Stimulated activated CD8-positive, alpha-beta memory T cell treated with anti-CD3 and anti-CD28 coated beads, Interleukin-4, amount 100 ng/mL, for 48 hours (primary cell): Measurements from ENCODE around the gene SAPCD1.

Source experiments
- DNase-seq: peaks from one replicate; pipeline ENCODE4 v3.0.0-alpha.2; 2020

Gene SAPCD1

DNA sequence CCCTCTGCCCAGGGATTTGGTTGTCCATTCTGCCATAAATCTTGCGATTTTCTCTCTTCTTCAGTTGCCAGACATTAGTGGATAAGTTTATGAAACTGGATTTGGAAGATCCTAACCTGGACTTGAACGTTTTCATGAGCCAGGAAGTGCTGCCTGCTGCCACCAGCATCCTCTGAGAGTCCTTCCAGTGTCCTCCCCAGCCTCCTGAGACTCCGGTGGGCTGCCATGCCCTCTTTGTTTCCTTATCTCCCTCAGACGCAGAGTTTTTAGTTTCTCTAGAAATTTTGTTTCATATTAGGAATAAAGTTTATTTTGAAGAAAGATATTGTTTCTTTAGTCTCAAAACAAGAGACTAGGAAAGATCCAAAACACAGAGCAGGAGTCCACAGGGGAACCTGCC, at the start of gene SAPCD1:
SAPCD1 (plus strand) TSS at position 301 of the 400 bp plus-strand sequence. CDS start 399 bp downstream, outside the sequence.
- DNase-seq = no peak

DNA sequence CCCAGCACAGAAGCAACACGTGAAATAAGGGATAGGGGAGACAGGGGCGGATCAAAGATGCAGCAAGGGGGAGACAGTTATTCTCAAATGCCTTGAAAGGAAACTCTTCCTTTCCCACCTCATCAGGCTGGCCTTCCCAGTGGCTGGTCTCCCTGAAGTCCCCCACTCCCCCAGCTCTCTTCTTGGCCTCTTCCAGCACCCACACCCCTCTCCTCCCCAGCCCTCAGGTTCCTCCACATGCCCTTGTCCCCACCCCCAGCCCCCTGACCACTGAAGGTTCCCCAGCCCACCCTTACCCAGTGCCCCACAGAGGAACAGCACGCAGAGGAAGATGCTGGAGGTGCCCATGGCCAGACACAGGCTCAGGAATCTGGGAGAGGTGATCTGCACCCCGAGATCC, 49.0 kb upstream of the SAPCD1 start:
- DNase-seq = no peak

DNA sequence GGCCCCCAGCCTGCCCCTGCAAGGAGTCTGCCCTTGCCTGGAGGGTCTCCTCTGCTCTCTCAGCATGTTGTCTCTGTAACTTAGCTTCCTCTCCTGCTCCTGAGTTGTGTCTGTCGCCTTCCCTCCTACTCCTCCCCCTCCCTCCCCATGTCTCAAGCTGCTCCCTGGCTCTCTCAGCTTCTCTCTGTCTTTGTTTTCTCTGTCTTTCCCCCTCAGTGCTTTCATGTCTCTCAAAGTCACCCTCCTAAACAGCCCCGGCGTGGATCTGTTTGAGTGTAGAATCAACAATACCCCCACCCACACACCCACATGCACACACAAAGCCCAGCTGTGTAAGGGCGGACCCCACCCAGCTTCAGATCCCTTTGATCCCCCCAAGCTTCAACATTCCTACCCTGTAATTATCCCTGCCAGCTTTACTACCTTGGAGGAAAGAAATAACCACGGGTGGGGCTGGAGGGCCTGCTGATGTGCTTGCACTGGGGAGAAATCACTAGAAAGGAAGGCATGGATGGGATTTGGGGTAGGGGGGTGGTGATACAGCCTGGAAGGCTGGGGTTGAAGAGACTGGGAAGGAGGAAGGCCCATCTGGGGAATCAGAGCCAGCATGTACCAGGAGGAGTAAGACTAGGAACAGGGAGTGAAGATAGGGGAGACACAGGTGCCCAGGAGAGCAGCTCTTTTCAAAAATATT, 48.3 kb upstream of the SAPCD1 start:
- no peak for DNase-seq

DNA sequence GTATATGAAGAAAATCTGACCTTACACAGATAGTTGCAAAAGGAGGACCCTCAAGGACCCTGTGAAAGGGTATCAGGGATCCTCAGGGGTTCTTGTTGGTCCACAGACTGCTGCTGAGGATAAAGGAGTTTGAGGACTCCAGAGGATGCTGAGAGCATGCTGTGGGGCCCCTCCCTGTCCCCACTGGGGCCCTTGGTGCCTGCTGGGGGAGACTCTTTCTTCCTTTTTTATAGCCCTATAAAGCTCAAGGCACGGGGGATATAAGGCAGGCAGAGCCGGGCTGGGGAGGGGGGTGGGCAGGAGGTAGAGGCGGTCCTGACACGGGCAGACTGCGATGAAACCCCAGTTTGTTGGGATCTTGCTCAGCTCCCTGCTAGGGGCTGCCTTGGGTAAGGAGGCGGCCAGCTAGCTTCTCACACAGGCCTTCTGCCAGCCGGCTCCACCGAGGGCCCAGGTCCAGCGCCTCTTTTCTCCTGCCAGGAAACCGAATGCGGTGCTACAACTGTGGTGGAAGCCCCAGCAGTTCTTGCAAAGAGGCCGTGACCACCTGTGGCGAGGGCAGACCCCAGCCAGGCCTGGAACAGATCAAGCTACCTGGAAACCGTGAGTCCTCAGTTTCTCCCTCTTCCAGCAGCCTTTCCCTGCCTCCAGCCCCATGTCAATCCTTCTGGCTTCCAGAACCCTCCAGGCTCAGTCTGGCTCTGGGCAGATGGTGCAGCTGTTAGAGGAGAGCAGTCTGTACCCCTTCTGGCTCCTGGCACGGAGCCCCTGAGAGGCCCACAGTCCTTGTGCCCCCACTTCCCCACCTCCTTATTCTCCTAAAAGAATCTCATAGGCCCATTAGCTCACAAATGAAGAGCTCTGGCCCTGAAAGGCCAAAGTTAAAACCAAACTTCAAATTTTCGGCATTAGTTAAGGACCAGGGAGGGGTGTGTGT, 47.2 kb upstream of the SAPCD1 start, which contains the start of gene LY6G6D:
LY6G6D (plus strand) TSS at position 327 of the 937 bp plus-strand sequence; CDS start at position 335, 8 bp downstream.
- DNase-seq = no peak

DNA sequence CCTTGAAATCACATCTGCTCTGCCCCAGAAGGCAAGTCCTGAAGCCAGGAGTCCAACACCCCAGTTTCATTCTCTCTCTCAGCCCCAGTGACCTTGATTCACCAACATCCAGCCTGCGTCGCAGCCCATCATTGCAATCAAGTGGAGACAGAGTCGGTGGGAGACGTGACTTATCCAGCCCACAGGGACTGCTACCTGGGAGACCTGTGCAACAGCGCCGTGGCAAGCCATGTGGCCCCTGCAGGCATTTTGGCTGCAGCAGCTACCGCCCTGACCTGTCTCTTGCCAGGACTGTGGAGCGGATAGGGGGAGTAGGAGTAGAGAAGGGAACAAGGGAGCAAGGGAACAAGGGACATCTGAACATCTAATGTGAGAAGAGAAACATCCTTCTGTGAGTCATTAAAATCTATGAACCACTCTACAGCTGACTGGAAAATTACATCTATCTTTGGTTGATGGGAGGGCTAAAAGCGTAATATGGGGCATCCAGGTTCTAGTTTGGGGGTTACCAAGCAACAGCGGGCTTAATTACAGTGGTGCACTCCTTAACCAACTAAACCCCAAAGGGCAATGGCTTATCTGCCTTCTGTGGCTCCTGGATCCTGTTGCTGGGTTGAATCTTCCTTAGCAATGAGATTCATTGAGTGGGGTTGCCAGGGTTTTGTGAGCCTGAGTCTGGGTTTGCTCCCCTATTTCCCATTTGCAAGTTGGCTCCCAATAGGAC, 44.8 kb upstream of the SAPCD1 start:
- no peak for DNase-seq

DNA sequence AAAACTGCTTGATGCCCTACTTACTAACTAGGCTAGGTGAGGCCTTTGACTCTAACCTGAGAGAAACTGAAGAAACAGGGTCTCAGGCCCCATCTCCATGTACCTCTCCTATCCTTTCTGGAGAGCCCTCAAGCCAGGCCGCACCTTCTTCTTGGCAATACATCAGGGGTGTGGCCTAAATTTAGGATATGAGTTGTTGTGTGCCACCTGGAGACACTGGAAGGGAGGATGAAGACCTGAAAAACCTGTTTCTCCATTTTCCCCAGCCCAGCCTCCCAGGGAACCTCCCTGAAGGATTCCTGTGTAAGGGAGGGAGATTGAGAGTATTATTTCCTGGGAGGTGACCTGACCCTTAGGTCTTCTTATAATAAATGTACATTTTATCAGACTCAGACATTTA, 44.2 kb upstream of the SAPCD1 start:
- no peak for DNase-seq

DNA sequence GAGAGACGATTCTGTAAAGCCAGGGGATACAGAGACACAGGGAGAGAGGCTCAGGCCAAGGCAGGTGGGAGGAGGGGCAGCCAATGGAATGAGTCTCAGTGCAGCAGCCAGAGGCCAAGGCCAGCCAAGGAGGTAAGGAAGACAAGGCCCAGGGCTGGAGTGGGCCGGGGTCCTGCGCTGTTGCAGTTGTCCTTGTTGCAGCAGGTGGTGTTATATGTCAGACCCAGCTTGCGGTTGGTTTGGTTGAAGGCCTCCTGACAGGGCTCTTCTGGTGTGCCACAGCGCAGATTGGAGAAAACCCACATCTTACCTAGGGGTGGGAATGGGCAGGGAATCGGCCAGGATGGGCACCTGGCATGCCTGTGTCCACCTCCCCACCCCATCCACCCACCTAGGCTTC, 43.5 kb upstream of the SAPCD1 start:
- DNase-seq = no peak

DNA sequence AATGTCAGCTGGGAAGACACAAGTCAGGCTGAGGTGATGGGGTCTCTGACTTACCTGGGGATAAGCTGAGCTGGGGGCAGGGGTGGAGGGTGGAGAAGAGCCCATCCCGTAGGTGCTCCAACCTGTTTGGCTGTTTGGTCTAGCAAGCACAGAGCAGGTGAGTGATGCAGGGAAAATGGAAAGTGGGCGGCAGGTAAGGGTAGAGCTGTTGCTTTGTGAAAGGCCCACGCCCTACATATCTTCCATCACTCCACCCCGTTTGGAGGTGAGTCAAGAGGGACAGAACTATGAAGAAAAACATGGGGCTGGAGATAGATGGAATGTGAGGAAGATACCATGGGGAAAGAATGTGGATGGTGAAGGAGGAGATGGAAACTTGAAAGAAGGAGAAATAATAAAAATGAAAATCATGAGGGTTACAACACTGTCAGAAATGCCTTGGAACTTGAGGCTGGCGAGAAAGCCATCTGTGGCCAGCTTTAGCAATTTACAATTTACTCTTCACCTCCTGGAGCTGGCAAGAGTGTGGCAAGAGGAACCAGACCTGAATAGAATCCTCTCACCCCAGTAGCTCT, 42.2 kb upstream of the SAPCD1 start:
- no peak for DNase-seq

DNA sequence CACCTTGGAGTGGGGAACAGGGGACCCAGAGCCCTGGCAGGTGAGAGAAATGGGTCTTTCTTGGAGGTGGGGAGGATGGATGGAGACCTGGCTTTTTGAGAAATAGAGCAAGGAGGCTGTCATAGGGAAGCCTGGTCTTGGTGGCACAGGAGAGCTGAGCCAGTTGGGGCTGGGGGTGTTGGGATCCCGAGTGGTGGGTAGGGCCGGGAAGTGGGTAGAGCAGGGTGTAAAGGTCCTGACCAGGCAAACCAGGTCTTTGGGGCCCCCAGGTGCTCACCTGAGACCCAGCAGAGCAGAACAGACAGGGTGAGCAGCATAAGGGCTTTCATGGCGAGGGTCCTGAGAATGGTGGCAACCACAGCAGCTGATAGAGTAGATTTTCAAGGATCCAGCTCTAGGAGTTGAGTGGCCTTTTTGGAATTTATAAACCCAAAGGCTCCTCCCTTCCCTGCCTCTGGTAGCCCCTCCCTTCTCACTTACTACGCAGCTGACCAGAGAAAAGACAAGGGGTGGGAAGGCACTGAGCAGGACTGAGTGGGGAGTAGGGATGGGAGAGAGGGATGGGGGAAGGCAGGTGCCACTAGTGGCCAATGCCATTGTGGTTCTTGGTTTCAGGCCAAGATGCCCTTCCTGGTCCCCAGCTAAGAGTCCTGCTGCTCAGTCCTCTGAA, 41.0 kb upstream of the SAPCD1 start, which contains the start of gene LY6G6C:
LY6G6C (minus strand) TSS at position 396 of the 670 bp plus-strand sequence; CDS start at position 329, 67 bp downstream.
- DNase-seq = no peak

DNA sequence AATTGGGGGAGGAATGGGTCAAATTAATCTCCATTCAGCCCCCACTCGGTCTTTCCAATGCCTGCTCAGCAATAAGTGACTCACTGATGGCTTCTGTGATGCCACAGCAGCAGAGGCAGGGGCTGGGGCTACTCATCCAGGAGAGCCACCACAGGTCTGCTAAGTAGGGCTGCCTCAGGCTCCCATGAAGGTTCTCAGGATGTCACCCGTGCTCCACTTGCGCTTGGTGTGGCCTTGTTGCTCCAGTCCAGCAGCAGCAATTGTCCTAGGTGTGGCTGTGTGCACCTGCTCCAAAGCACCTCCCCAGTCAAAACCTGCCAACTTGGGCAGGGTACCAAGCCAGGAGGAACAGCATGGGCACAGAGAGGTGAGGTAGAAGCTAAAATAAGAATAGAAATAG, 40.3 kb upstream of the SAPCD1 start:
- DNase-seq = no peak

DNA sequence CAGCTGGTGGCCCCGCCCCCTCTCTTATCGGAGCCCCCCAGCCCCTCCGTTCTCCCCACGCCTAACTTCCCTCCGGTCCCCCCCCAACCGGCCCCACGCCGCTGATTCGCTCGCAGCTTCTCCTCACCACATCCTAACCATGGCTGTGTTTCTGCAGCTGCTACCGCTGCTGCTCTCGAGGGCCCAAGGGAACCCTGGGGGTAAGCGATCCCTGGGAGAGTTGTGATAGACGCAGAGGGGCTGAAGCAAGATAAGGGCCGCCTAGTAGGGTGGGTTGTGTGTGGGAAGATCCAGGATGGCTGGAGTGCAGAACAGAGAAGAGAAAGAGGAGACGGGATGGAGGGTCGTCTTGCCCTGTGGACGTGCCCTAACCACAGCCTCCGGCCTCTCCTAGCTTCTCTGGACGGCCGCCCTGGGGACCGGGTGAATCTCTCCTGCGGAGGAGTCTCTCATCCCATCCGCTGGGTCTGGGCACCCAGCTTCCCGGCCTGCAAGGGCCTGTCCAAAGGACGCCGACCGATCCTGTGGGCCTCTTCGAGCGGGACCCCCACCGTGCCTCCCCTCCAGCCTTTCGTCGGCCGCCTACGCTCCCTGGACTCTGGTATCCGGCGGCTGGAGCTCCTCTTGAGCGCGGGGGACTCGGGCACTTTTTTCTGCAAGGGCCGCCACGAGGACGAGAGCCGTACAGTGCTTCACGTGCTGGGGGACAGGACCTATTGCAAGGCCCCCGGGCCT, 39.0 kb upstream of the SAPCD1 start, which contains the start of gene MPIG6B:
MPIG6B (plus strand) TSS at position 129 of the 735 bp plus-strand sequence; CDS start at position 140, 11 bp downstream.
- no peak for DNase-seq

DNA sequence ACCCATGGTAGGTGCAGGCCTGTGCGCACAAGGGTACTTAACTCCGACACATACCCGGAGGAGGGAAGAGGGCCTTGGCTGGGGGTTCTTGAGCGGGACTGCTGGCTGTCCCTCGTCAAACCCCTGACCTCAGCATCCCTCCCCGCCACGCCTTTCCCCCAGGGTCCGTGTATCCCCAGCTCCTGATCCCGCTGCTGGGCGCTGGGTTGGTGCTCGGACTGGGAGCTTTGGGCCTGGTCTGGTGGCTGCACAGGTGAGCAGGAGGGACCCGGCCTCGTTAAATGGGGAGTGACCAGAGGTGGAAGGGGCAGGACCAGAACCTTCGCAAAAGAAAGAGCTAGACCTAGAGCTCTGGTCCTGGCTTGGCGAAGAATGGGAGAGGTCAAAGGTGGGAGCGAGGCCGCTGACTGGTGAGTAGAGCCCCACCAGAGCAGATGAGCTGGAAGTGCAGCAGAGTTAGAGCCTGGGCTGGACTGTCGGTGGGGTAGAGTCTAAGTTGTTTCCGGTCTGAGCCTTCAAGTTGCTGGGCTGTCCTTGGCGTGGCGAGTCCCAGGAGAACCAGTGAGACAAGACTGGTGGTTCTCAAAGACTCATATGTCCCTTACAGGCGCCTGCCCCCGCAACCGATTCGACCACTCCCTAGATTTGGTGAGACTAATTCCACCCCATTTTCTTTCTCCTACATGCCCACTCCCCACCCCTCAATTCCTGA, 38.3 kb upstream of the SAPCD1 start:
- no peak for DNase-seq

DNA sequence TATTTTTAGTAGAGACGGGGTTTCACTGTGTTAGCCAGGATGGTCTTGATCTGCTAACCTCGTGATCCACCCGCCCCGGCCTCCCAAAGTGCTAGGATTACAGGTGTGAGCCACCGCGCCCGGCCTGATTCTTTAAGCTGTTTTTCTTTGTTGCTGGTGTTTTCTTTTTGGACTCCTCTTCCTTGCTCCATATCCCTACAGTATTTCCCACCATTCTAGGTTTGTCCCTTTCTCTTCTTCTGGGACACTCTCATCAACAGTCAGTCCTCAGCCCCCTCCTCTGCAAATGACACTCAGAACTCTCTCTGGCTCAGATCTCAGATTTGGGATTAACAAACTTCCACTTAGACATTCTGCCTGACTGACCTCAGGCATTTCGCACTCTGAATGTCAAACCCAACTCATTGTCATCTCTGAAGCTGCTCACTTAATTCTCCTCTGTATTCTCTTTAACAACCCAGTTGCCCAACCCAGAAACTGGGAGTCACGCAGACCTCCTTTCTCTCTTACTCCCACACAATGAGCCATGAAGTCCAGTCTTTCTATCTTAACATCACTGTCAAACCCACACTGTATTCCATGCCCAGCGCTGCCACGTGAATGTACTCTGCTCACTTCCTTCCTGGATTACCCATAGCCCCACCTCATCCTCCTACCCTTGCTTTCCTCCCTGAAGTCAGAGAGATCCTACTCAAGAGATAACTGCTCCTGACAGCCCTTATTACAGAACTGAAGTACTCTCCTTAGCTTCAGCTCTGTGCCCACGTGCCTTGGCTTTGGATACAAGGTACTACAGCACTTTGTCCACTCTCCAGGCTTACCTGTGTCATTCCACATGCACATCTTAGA, 36.7 kb upstream of the SAPCD1 start:
- DNase-seq = no peak

DNA sequence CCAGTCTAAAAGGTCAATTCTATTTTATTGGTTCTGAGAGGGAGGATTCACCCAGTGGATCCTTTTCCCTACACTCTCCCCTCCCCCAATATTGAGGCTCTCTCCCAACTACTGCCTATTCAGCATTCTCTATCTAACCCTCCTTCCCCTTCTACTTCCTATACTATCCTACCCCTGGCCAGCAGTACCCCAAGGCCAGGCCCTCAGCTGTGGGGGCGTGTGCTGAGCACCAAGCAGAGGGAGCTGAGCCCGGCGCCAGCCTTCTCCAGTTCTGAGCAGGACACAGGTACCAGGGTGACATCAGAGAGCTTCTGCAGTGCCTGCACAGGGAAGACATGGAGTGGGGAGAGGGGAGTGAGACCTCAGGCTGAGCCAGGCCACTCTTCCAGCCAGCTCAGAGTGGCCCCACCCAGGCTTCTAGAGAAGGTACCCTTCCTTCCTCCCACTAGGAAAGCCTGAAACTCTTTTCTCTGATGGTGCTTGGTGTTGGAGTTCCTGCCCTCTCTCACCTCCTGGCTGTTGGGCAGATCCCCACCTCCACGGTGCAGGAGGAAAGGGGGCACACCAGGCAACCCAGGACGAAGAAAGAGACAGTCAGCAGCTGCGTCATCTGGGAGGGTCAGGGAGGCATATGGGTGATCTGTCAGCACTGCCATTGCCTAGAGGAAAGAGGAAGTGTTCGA, 35.3 kb upstream of the SAPCD1 start:
- no peak for DNase-seq

DNA sequence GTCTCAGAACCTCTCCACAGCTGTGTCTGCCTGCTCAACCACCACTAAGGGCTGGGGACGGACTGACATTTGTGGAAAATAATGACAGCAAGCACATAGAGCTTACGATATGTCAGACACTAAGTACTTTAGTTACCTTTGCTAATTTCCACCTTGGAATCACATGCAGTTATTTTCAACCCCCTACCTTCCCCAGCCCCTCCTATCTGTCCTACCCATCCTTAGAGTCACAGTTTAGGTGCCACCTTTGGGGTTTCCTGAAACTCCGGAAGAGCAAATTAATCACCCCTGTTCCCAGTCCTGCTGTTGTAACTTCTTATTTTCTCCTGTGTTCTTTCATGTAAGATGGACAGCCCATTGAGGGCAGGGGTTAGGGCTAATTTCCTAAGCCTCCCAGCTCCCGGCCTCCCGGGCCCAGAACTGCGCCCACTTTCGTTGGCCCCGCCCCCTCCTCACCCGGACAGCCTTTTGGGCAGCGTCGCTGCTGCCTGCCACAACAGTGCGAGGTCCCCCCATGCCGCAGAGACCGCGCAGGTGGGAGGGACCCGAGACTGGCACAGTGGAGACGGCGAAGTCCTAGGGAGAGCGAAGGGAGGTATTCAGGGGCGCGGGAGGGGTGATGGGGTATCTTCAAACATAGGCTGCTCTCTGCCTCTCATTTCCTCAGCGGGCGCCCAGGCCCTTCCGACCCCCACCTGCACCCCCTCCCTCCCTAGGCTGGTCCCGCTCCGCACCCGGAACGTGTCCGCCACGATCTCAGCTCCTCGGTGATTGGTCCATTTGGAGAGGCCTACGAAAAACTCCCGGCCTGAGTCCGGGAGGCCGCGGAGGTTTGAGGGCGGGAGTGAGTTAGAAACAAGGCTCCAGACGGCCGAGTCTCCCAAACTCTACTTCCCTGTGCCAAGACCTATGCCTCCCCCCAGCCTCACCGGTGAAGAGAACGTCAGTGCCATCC, 34.5 kb upstream of the SAPCD1 start:
- DNase-seq = no peak

DNA sequence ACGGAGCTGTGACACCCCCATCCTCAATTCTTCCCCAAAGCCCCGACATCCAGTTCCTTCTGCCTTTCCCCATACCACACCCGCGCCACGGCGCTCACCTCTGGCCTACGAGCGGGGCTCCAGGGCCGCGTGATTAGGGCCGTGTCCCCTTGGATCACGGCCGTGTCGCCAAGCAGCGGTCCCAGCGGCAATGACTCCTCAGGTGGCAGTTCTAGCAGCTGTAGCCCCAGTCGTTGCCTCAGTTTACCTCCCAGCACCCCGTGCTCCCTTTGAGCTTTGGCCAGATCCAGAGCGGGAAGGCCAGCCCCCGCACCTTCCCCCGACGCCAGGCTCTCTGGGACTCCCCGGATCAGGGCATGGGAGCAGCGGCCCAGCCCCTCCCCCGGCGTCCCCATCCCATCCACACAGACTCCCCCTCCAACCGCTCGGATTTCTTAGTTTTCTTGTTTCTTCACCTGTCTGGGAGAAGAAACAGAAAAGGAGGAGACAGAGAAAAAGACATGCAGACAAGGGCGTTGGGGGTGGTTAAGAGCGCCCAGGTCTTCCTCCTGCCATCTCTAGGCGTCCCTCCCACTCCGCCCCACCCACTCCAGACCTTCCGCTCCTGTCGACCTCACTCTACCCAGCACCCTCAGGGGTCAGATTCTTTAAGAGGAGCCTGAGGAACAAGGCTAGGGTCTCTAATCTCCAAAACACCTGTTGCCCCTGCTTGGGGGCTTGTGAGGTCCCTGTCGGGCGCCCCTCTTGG, 33.5 kb upstream of the SAPCD1 start, which contains the start of gene DDAH2:
DDAH2 (minus strand) TSS at position 533 of the 748 bp plus-strand sequence; CDS start at position 395, 138 bp downstream.
- no peak for DNase-seq

DNA sequence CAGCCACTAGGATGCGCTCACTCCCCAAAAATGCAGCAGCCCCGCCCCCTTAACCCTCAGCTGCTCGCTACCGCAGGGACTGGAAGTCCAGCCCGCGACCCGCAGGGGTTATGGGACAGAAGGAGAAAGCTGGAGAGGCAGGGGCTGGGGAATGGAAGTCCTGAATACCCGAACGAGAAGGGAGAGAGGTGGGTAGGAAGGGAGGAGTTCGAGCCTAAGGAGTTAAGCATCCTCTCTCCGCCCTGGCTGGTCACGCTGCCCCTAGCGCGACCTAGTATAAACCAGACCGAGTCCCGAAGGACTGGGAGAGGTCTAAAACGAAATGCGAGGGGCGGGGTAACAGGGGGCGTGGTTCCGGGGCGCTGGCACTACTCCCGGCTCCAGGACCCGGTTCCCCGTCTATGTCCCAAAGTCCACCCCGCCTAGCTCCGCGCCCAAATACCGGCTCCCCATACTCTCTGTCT, 32.9 kb upstream of the SAPCD1 start:
- peak; percentile 88 for DNase-seq
